ENCODE measurements around the gene CARM1.

DNA sequence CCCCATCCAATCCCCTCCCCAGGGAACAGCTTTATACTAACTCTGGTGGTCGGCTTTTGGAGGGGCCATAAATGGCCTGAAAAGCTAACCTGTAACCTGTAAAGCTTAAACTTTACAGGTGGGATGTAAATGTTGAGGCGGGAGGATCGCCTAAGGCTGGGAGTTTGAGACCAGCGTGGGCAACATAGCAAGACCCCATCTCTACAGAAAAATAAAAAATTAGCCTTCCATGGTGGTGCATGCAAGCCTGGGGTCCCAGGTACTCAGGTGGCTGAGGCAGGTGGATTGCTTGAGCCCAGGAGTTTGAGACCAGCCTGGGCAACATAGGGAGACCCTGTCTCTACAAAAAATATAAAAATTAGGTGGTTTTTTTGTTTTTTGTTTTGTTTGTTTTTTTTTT lies 18.5 kb downstream of the CARM1 start:
- TF ChIP-seq, protein P1, sequence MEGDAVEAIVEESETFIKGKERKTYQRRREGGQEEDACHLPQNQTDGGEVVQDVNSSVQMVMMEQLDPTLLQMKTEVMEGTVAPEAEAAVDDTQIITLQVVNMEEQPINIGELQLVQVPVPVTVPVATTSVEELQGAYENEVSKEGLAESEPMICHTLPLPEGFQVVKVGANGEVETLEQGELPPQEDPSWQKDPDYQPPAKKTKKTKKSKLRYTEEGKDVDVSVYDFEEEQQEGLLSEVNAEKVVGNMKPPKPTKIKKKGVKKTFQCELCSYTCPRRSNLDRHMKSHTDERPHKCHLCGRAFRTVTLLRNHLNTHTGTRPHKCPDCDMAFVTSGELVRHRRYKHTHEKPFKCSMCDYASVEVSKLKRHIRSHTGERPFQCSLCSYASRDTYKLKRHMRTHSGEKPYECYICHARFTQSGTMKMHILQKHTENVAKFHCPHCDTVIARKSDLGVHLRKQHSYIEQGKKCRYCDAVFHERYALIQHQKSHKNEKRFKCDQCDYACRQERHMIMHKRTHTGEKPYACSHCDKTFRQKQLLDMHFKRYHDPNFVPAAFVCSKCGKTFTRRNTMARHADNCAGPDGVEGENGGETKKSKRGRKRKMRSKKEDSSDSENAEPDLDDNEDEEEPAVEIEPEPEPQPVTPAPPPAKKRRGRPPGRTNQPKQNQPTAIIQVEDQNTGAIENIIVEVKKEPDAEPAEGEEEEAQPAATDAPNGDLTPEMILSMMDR (conservative IDR thresholded peaks at IDR 0.05), result no peak
- TF ChIP-seq EZH2 (IDR thresholded peaks at IDR 0.05; ENCODE audit: low read depth), result no peak
